Limb (tissue), 2 donors: Measurements from ENCODE around the gene WDR86.

Experiments used
- DNase-seq, 2 donors: peaks; one replicate each; pipeline ENCODE4 v3.0.0-alpha.2; 2016; ENCODE audit errors: extremely low spot score in 2 of 2

Gene WDR86

DNA sequence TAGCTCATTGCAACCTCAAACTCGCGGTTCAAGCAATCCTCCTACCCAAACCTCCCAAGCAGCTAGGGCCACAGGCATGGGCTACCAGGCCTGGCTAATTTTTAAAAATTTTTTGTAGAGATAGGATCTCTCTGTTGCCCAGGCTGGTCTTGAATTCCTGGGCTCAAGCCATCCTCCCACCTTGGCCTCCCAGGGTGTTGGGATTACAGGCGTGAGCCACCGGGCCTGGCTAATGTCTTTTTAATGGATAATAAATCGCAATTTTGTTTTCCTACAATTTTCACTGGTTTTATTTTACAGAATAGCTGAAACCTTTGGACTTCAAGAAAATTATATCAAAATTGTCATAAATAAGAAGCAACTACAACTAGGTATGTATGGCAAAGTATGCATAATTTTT lies 57.3 kb downstream of the WDR86 start:
- DNase-seq: no peak

DNA sequence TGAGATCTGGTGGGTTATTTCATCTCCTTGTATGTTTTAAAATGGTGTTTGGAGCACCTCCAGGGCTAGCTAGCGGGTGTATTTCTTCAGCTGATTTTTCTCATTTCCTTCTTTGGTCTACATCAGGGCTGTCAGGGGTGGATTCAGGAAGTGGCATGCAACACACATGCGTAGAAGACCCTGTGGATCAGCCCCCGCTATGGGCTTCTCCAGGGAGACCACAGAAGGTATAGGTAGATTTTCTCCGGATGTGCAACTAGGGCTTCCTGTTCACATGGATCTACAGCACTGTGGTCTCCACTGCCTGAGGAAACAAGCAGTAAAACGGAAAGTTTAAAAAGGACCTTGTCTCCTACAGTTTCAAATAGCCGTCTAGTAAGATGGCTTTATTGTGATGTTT lies 57.9 kb downstream of the WDR86 start:
- DNase-seq: no peak

- DNase-seq: no peak
Measured at GRCh38 chr7:151351027-151351426, 58.8 kb downstream of the WDR86 start.

DNA sequence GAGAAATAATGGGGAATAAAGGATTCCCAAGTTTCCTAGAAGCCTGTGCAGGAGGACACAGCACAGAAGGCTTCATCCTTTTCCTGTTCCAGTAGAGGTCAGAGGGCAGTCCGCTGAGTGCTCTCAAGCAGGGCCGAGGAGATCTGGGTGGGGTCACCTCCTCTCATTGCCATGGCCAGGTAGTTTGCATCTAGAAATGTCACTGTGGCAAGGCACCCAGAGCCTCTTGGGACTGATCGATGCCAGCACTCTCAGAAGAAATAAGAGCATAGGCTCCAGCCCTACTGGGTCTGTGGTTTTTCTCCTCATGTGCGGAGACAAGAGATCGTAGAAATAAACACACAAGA lies 60.4 kb downstream of the WDR86 start:
- no peak for DNase-seq

GRCh38 chr7:151348970-151349369 lies 60.9 kb downstream of the WDR86 start:
- DNase-seq: no peak

- no peak for DNase-seq
Measured at GRCh38 chr7:151347200-151347599, 62.6 kb downstream of the WDR86 start.

- no peak for DNase-seq
Measured at GRCh38 chr7:151346470-151346769, 63.4 kb downstream of the WDR86 start.

DNA sequence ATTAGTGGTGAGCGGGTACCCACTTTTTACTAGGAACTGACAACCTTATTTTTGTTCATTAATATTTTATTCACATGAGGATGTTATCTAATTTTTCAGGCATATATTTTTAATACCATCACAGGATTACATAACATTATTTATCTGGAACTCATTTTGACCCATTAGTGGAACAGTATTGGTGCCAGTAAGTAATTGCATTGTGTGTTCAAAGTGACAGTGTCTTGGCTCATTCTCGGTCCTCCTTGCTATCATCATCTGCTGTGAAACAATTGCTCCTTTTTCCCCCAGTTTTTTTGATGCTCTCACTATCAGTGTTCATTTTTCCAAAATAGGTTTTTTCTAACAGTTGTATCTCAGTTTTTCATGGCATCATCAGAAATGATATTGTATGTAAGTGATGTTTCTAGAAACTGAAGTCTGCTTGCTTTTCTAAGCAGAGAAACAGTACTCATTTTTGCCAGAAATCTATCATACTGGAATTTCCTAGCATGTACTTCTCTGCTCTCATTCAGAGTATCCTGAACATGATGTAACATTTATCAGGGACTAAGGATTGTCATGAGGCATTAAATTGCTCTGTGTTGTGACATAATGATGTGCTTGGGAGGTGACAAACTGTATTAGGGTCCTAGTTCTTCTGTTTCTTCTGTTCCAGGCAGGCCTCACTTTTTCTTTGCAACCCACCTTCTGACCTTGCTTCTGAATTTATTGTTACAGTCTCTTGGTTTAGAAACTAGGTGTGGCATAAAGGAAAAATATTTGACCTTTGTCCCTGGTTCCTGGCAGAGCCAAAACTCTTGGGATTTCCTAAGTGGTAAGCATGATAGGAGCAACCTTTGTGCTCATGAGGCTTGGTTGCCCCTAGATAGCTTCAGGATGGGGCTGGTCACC lies 64.0 kb downstream of the WDR86 start:
- DNase-seq: no peak

DNA sequence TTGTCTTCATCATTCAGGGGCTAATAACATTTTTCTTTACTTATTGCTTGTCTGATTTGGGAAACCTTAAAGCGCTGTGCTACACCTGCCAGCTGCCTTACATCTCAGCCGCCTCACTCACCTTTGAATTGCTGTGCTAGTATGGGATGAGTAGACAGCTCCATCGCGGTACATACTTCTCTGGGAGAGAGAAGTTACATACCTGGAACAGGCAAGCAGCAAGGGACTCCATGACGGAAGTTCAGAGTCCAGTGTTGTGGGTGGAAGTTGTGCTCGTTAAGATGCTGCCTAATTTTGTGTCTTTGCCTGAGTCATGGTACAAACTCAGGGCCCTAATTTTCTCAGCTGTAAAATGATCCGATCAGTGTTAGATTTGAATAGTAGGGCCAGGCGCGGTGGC lies 66.3 kb downstream of the WDR86 start:
- DNase-seq: no peak

DNA sequence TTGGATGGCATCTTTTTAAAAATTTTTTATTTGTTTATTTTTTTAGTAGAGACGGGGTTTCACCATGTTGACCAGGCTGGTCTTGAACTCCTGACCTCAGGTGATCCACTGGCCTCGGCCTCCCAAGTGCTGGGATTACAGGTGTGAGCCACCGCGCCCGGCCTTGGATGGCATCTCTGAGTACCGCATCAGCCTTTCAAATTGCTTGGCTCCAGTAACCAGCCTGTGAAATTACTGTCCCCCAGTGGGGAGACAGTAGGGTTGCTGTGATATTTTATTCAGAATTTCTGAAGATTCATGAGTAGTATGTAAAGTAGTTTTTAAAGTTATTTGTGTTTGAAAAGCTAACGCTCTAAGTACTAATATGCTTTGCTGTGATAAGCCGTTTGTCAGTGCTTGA lies 67.0 kb downstream of the WDR86 start:
- DNase-seq: no peak

DNA sequence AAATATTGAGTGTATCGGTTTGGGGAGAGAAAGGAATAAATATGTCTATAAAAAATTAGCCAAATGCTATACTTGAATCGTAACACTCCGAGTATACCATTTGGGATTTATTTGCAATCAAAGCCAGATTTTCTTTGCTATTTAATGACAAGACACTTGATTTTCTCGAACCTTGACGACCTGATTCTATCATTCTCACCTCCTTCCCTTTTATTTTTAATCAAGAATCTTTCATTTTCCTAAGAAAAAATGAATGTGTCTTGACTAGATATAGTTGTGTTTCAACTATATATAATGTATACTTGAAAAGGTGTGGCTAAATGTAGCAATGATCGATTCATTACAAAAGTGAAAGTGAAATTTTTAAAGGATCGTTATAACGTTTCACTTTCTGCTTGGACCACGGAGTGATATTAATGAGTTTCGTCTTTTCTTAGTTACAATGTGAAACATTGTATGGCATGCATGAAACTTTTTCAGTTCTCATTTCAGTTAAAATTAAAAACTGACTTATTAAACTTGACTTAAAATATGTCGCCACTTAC lies 67.7 kb downstream of the WDR86 start:
- DNase-seq: no peak

GRCh38 chr7:151341357-151342101 lies 68.3 kb downstream of the WDR86 start, which contains the start of gene NUB1:
Gene NUB1 (plus strand): TSS chr7:151341812. CDS start chr7:151345350, 3,538 bp downstream.
- DNase-seq: peak; percentile 79 to 97

DNA sequence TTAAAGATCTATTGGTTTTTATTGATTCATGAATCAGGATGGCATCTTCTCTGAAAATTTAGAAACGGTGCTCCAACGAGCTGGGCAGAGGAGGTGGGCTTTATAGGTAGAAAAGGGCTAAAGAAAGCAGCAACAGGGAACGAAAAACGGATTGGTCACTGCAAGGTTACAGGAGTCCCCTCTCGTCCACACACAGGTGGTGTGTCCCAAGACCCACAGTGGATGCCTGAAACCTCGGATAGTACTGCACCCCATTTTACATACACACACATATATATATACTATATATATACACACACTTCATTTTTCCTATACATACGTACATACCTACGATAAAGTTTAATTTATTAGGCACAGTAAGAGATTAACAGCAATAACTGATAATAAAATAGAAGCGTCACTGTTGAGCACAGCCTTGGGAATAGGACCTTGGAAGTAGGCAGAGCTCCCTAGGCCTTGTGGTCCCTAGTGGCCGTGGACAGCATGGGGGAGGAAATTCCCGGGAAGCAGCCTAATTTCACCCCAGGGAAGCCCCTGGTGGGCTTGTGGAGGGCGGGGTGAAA lies 69.0 kb downstream of the WDR86 start:
- DNase-seq: no peak

- no peak for DNase-seq
Measured at GRCh38 chr7:151339651-151340382, 70.0 kb downstream of the WDR86 start.

GRCh38 chr7:151338809-151339208 lies 71.0 kb downstream of the WDR86 start:
- no peak for DNase-seq

- DNase-seq: no peak
Measured at GRCh38 chr7:151337346-151337745, 72.5 kb downstream of the WDR86 start.

- DNase-seq: no peak
Measured at GRCh38 chr7:151336027-151336708, 73.7 kb downstream of the WDR86 start.

DNA sequence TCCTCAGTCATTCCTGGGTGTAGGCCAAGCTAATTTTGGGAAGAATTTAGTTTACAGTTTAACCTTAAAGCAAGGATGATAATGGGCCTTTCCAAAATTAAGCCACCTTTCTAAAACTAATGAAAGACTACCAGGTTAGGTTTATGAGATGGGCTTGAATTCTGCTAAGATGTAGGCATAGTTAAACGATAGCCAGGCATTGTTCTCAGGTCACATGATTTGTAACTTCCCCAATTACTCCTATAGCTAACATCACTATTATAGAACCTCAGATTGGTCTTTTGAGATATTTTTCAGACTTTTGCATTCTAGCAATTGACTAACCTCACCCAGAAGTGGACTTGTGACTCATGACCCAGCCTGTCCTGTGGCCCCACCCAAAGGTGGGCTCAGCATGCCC lies 75.2 kb downstream of the WDR86 start:
- no peak for DNase-seq
